OCI-LY7 (cell line): ENCODE results near the gene MPL. TPM values are rescaled to one million over a fixed set of nuclear protein-coding genes. Genes with fewer than 3 reads are reported as not detected.

ENCODE experiments used
- BruUV-seq: library from RNA; stranded (reverse); fragments of 400-500 nt; replicated peaks from 2 replicates; lab custom pipeline; 2021; lab: Mats Ljungman, UMichigan
- CTCF ChIA-PET: fragments of 300-600 bp; sonication (Branson Sonifier 250); formaldehyde crosslinking; loops from one replicate; lab custom pipeline; 2022; ENCODE audit warnings: antibody characterized with exemption; ENCODE audit not compliant: unreplicated experiment; lab: Charles Lee
- POLR2A ChIA-PET: fragments of 300-600 bp; sonication (Branson Sonifier 250); formaldehyde crosslinking; loops from one replicate; lab custom pipeline; 2022; ENCODE audit warnings: antibody characterized with exemption; lab: Charles Lee
- DNase-seq: peaks from one replicate; pipeline ENCODE4 v3.0.0-alpha.2; 2015; ENCODE audit warnings: low spot score
- H2AFZ ChIP-seq: fragments of 200-600 bp; sonication (generic), shearing (Covaris generic); 2 replicates; pipeline ENCODE4 v1.6.1; 2014; ENCODE audit warnings: mild to moderate bottlenecking, antibody characterized with exemption, low read length, moderate library complexity
- H3K27ac ChIP-seq: fragments of 200-600 bp; sonication (generic); 2 replicates; pipeline ENCODE4 v1.5.1; 2014; ENCODE audit warnings: mixed run types, low read depth, mild to moderate bottlenecking, moderate library complexity, low read length, inconsistent platforms; ENCODE audit not compliant: poor library complexity, severe bottlenecking
- H3K36me3 ChIP-seq: fragments of 200-600 bp; sonication (generic); 2 replicates; pipeline ENCODE4 v1.6.1; 2014; ENCODE audit warnings: mild to moderate bottlenecking, antibody characterized with exemption, low read length, moderate library complexity, mixed read lengths; ENCODE audit not compliant: insufficient read depth
- H3K4me1 ChIP-seq: fragments of 200-600 bp; sonication (generic); 2 replicates; pipeline ENCODE4 v1.5.1; 2014; ENCODE audit warnings: mild to moderate bottlenecking, low read length; ENCODE audit not compliant: insufficient read depth, poor library complexity, severe bottlenecking
- H3K4me2 ChIP-seq: fragments of 200-600 bp; sonication (generic); 2 replicates; pipeline ENCODE4 v1.6.1; 2014; ENCODE audit warnings: mild to moderate bottlenecking, low read length
- H3K4me3 ChIP-seq: fragments of 200-600 bp; sonication (generic); 2 replicates; pipeline ENCODE4 v1.5.1; 2014; ENCODE audit warnings: mild to moderate bottlenecking, low read depth, low read length; ENCODE audit not compliant: poor library complexity, severe bottlenecking
- H3K79me2 ChIP-seq: fragments of 200-600 bp; sonication (generic); 2 replicates; pipeline ENCODE4 v1.6.1; 2016; ENCODE audit warnings: low read depth, mild to moderate bottlenecking, low read length, moderate library complexity, mixed read lengths; ENCODE audit not compliant: insufficient read depth
- H3K9me2 ChIP-seq: fragments of 200-600 bp; sonication (generic); 2 replicates; pipeline ENCODE4 v1.6.1; 2016; ENCODE audit warnings: mild to moderate bottlenecking, low read length, mixed read lengths; ENCODE audit not compliant: insufficient read depth
- H3K9me3 ChIP-seq: fragments of 200-600 bp; sonication (generic); 2 replicates; pipeline ENCODE4 v1.6.1; 2014; ENCODE audit warnings: mild to moderate bottlenecking, mixed run types, low read length, mixed read lengths
- H4K20me1 ChIP-seq: fragments of 200-600 bp; sonication (generic); 2 replicates; pipeline ENCODE4 v1.6.1; 2014; ENCODE audit warnings: mild to moderate bottlenecking, antibody characterized with exemption, low read length, moderate library complexity, mixed read lengths; ENCODE audit not compliant: insufficient read depth
- EZH2phosphoT487 ChIP-seq: fragments of 200-600 bp; sonication (generic); IDR thresholded peaks from 2 replicates; pipeline ENCODE4 v1.6.1; 2018; ENCODE audit warnings: low read depth, borderline replicate concordance, mild to moderate bottlenecking, mixed run types, antibody characterized with exemption, low read length, moderate library complexity, mixed read lengths
- intact Hi-C: fragments of 100-400 bp; cut with micrococcal nuclease; formaldehyde crosslinking; loops from one replicate; pipeline ENCODE4 v1.10.0; 2022; ENCODE audit not compliant: unreplicated experiment
- total RNA-seq, 2 experiments: library from RNA; depleted of rRNA in 1 of 2; stranded (reverse); fragments of >200 nt in 1 of 2; shearing (Covaris generic) in 1 of 2; gene quantifications; 2 replicates each; pipeline ENCODE4 v1.2.3, GENCODE V29; 2014 to 2022
- TF ChIP-seq, protein P1 (sequence below): fragments of 200-600 bp; sonication (generic); conservative IDR thresholded peaks from 2 replicates; pipeline ENCODE4 v1.5.1; 2014; ENCODE audit warnings: mild to moderate bottlenecking, antibody characterized with exemption, low read length, moderate library complexity, mixed read lengths

The MPL gene
- total RNA-seq, 2 experiments from 2014 or later, result not detected

DNA sequence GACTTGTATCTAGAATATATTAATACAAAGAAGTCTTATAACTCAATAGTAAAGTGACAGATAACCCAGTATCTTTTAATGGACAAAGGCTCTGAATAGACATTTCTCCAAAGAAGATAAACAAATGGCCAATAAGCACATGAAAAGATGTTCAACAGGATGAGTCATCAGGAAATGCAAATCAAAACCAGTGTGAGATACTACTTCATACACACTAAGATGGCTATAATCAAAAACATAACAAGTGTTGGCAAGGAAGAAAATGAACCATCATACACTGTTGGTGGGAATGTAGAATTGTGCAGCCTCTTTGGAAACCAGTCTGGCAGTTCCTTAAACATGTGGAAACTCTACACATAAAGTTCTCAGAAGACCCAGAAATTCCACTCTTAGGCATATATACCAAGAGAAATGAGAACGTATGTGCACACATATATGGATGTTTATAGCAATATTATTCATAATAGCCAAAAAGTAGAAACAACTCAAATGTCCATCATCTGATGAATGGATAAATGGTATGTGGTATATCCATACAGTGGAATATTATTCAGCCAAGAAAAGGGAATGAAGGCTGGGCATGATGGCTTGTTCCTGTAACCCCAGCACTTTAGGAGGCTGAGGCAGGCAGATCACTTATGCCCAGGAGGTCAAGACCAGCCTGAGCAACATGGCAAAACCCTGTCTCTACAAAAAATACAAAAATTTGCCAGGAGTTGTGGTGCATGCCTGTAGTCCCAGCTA is 9.9 kb upstream of the MPL start:
- no peak for DNase-seq
- Histone ChIP-seq H3K4me1 (peaks cover 4% of the 10 kb centered on the region), H3K9me2 (no peaks in the 10 kb centered on the region), H2AFZ (no peak overlapping the region), H4K20me1 (no peaks in the 10 kb centered on the region), H3K4me3 (no peak overlapping the region), H3K4me2 (no peak overlapping the region), H3K9me3 (peaks cover 21% of the 10 kb centered on the region), H3K79me2 (no peaks in the 10 kb centered on the region), H3K36me3 (no peaks in the 10 kb centered on the region), H3K27ac (no peak overlapping the region)
- BruUV-seq, result no TSS peak
- intact Hi-C loops, result no loop called here
- ChIA-PET CTCF (no interaction called here), POLR2A (no interaction called here)
- TF ChIP-seq EZH2phosphoT487, result no peak
- TF ChIP-seq, protein P1, sequence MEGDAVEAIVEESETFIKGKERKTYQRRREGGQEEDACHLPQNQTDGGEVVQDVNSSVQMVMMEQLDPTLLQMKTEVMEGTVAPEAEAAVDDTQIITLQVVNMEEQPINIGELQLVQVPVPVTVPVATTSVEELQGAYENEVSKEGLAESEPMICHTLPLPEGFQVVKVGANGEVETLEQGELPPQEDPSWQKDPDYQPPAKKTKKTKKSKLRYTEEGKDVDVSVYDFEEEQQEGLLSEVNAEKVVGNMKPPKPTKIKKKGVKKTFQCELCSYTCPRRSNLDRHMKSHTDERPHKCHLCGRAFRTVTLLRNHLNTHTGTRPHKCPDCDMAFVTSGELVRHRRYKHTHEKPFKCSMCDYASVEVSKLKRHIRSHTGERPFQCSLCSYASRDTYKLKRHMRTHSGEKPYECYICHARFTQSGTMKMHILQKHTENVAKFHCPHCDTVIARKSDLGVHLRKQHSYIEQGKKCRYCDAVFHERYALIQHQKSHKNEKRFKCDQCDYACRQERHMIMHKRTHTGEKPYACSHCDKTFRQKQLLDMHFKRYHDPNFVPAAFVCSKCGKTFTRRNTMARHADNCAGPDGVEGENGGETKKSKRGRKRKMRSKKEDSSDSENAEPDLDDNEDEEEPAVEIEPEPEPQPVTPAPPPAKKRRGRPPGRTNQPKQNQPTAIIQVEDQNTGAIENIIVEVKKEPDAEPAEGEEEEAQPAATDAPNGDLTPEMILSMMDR, result no peak

DNA sequence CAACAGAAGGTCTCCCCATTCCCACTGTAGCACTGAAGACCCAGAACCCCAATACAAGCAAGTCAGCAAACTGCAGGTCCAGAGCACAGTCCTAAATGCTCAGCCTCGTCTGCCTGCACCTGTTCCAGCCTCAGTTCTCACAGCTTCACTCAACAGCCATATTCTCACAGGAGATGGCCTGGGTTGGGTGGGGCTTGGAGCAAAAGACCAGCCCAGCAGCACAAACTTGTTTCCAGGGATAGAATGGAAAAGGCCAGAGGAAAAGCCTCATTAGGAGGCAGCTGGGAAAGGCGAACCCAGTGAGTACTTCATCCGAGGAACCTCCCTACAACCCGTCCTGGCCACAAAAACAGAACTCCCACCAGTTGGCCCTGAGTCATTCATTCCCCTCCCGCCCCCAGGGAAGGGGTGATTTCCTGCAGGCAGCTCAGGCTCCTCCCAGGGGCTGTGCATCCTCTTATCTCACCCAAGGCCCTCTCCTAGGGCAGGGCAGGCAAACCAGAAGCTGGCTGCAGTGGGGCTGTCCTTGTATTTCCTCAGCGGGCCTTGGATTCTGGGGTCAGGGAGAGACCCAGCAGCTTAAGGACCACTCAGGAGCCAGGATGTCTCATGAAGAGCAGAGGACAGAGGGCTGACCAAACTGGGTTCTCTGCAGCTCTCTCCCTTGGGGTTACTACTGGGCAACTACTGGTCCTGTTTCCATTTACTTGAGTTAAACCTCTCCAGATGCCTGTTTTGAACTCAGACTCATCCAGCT is 7.4 kb upstream of the MPL start:
- BruUV-seq, result no TSS peak
- H2AFZ ChIP-seq, result no peak overlapping the region
- no peak overlapping the region for H3K4me2 ChIP-seq
- CTCF ChIA-PET, result interaction anchor here (0.6 kb wide), 1 partner anchor 220 kb away, joined by 7 read pairs; no protein-coding TSS in a partner anchor
- no peak for DNase-seq
- H3K4me1 ChIP-seq, result no peaks in the 10 kb centered on the region
- intact Hi-C loops, result no loop called here
- TF ChIP-seq, protein P1, result no peak
- TF ChIP-seq EZH2phosphoT487, result no peak
- H3K4me3 ChIP-seq, result no peak overlapping the region
- no peaks in the 10 kb centered on the region for H3K79me2 ChIP-seq
- no peaks in the 10 kb centered on the region for H4K20me1 ChIP-seq
- POLR2A ChIA-PET, result interaction anchor here (0.5 to 1.1 kb wide), 4 partner anchors 24 to 990 kb away, joined by 3 to 5 read pairs (median 4); no protein-coding TSS in a partner anchor
- H3K9me3 ChIP-seq, result peaks cover 20% of the 10 kb centered on the region
- no peaks in the 10 kb centered on the region for H3K9me2 ChIP-seq
- no peak overlapping the region for H3K27ac ChIP-seq
- no peaks in the 10 kb centered on the region for H3K36me3 ChIP-seq
